Activated T-helper 1 cell treated with Interleukin-2 at 50 U/mL for 16 hours (primary cell): ENCODE measurements around the gene MYBPH.

ENCODE experiments used
- DNase-seq: peaks from one replicate; pipeline ENCODE4 v3.0.0-alpha.2; 2020; ENCODE audit warnings: low read depth

MYBPH gene

GRCh38 chr1:203200916-203201315 lies 25.3 kb upstream of the MYBPH start:
- no peak for DNase-seq

GRCh38 chr1:203199816-203200571 lies 24.4 kb upstream of the MYBPH start:
- DNase-seq: no peak

GRCh38 chr1:203199481-203199815 lies 23.8 kb upstream of the MYBPH start:
- no peak for DNase-seq

- DNase-seq: no peak
Measured at GRCh38 chr1:203199002-203199401, 23.4 kb upstream of the MYBPH start.

- DNase-seq: no peak
Measured at GRCh38 chr1:203197625-203198024, 22.0 kb upstream of the MYBPH start.

GRCh38 chr1:203196371-203196770 lies 20.7 kb upstream of the MYBPH start:
- DNase-seq: no peak

GRCh38 chr1:203190949-203191348 lies 15.3 kb upstream of the MYBPH start:
- DNase-seq: no peak

- DNase-seq: no peak
Measured at GRCh38 chr1:203189951-203190352, 14.3 kb upstream of the MYBPH start.

- no peak for DNase-seq
Measured at GRCh38 chr1:203188686-203189232, 13.1 kb upstream of the MYBPH start.

GRCh38 chr1:203187689-203188264 lies 12.2 kb upstream of the MYBPH start:
- no peak for DNase-seq

GRCh38 chr1:203187304-203187685 lies 11.7 kb upstream of the MYBPH start:
- no peak for DNase-seq

- no peak for DNase-seq
Measured at GRCh38 chr1:203186446-203187303, 11.0 kb upstream of the MYBPH start, which contains the start of gene CHI3L1. Gene CHI3L1, minus strand, starts transcription at chr1:203186704. Its CDS starts 81 bp downstream, at chr1:203186623.

GRCh38 chr1:203186091-203186445 lies 10.4 kb upstream of the MYBPH start:
- DNase-seq: no peak

- no peak for DNase-seq
Measured at GRCh38 chr1:203185585-203185984, 10.0 kb upstream of the MYBPH start.

- no peak for DNase-seq
Measured at GRCh38 chr1:203185061-203185461, 9.4 kb upstream of the MYBPH start.

- no peak for DNase-seq
Measured at GRCh38 chr1:203184467-203184866, 8.8 kb upstream of the MYBPH start.

GRCh38 chr1:203183828-203184227 lies 8.2 kb upstream of the MYBPH start:
- no peak for DNase-seq

- DNase-seq: no peak
Measured at GRCh38 chr1:203182387-203182953, 6.8 kb upstream of the MYBPH start.

- no peak for DNase-seq
Measured at GRCh38 chr1:203181586-203182386, 6.2 kb upstream of the MYBPH start.

- no peak for DNase-seq
Measured at GRCh38 chr1:203180611-203181330, 5.1 kb upstream of the MYBPH start.

GRCh38 chr1:203179667-203180005 lies 4.0 kb upstream of the MYBPH start:
- DNase-seq: no peak
